ENCODE data around the gene C17orf78. TPM values are rescaled to one million over a fixed set of nuclear protein-coding genes. Genes with fewer than 3 reads are reported as not detected.

The C17orf78 gene
- total RNA-seq, 1 donor from 2014 or later, result not detected

DNA sequence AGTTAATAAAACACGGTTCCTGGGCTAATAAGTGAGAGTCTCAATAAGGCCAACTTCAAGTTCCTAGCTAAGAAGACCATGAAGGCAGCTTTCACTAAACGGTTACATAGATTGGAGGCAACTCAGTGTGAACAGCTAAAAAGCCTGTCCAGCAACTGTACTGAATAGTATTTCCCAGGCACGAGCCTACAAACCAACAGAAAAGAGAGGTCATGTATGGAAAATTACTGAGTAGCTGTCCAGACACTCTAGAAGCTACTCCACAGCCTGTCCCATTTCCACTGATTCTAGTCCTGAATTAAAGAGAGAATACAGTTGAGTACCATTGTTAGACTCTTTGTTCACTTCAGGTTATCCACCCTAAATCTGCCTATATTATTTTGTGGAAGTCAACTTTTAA is 36.5 kb upstream of the C17orf78 start:
- peak; percentile 3 for DNase-seq (ENCODE audit: low read depth)
- H3K4me2 ChIP-seq (ENCODE audit: low read length), result no peak overlapping the region
- no peak overlapping the region for H3K27ac ChIP-seq (ENCODE audit: low read depth, low read length)
- H3K4me3 Mint-ChIP-seq (ENCODE audit: unreplicated experiment), result no peak overlapping the region
- H3K9ac ChIP-seq (ENCODE audit: low read length), result no peak overlapping the region
- peaks cover 7% of the 10 kb centered on the region for H3K36me3 ChIP-seq (ENCODE audit: insufficient read depth, low read length)
- no peak for FAIRE-seq
- no peaks in the 10 kb centered on the region for H3K27me3 ChIP-seq (ENCODE audit: insufficient read depth, low read length)
- no peaks in the 10 kb centered on the region for H3K4me1 ChIP-seq (ENCODE audit: insufficient read depth, low read length)
- H3K27ac Mint-ChIP-seq (ENCODE audit: unreplicated experiment), result no peak overlapping the region
- H3K9me3 ChIP-seq (ENCODE audit: insufficient read depth, low read depth, low read length), result no peaks in the 10 kb centered on the region
- H3K4me1 Mint-ChIP-seq (ENCODE audit: low read depth, unreplicated experiment), result peaks cover 10% of the 10 kb centered on the region
- peaks cover 10% of the 10 kb centered on the region for H3K36me3 Mint-ChIP-seq (ENCODE audit: low read depth, unreplicated experiment)
- H3K79me2 ChIP-seq (ENCODE audit: insufficient read depth, low read length), result peaks cover 61% of the 10 kb centered on the region
- H3K9me3 Mint-ChIP-seq (ENCODE audit: unreplicated experiment), result no peaks in the 10 kb centered on the region
- H3K4me3 ChIP-seq (ENCODE audit: insufficient read depth, low read depth, low read length), result no peak overlapping the region
- H2AFZ ChIP-seq (ENCODE audit: low read depth, low read length), result no peak overlapping the region
- TF ChIP-seq EZH2 (IDR thresholded peaks at IDR 0.05; ENCODE audit: insufficient read depth, low read length), result no peak
- TF ChIP-seq, protein P1, sequence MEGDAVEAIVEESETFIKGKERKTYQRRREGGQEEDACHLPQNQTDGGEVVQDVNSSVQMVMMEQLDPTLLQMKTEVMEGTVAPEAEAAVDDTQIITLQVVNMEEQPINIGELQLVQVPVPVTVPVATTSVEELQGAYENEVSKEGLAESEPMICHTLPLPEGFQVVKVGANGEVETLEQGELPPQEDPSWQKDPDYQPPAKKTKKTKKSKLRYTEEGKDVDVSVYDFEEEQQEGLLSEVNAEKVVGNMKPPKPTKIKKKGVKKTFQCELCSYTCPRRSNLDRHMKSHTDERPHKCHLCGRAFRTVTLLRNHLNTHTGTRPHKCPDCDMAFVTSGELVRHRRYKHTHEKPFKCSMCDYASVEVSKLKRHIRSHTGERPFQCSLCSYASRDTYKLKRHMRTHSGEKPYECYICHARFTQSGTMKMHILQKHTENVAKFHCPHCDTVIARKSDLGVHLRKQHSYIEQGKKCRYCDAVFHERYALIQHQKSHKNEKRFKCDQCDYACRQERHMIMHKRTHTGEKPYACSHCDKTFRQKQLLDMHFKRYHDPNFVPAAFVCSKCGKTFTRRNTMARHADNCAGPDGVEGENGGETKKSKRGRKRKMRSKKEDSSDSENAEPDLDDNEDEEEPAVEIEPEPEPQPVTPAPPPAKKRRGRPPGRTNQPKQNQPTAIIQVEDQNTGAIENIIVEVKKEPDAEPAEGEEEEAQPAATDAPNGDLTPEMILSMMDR (IDR thresholded peaks at IDR 0.05; ENCODE audit: insufficient read depth, low read depth, low read length), result no peak
- H4K20me1 ChIP-seq (ENCODE audit: insufficient read depth, low read length), result peaks cover 37% of the 10 kb centered on the region
- no peaks in the 10 kb centered on the region for H3K27me3 Mint-ChIP-seq (ENCODE audit: low read depth, unreplicated experiment)

DNA sequence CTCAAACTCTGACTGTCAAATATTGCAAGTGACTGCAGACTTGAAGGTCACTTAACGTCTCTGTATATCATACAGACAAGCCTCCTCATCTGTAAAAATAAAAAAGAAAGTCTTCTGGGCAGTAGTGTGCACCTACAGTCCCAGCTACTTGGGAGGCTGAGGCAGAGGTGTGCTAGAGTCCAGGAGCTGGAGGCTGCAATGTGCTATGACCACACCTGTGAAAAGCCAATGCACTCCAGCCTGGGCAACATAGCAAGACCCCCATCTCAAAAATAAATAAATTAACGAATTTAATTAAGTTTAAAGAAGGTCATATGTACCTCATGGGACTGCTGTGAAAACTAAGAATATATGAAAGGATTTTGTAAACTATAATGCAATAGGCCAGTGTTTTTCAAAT is 35.0 kb upstream of the C17orf78 start:
- TF ChIP-seq EZH2 (IDR thresholded peaks at IDR 0.05; ENCODE audit: insufficient read depth, low read length), result no peak
- TF ChIP-seq, protein P1 (IDR thresholded peaks at IDR 0.05; ENCODE audit: insufficient read depth, low read depth, low read length), result no peak
- Mint-ChIP-seq H3K4me3 (ENCODE audit: unreplicated experiment) (no peak overlapping the region), H3K4me1 (ENCODE audit: low read depth, unreplicated experiment) (peaks cover 10% of the 10 kb centered on the region), H3K27me3 (ENCODE audit: low read depth, unreplicated experiment) (no peaks in the 10 kb centered on the region), H3K36me3 (ENCODE audit: low read depth, unreplicated experiment) (peaks cover 9% of the 10 kb centered on the region), H3K27ac (ENCODE audit: unreplicated experiment) (no peak overlapping the region), H3K9me3 (ENCODE audit: unreplicated experiment) (no peaks in the 10 kb centered on the region)
- H4K20me1 ChIP-seq (ENCODE audit: insufficient read depth, low read length), result peaks cover 49% of the 10 kb centered on the region
- H3K4me3 ChIP-seq (ENCODE audit: insufficient read depth, low read depth, low read length), result no peak overlapping the region
- H3K9ac ChIP-seq (ENCODE audit: low read length), result no peak overlapping the region
- peaks cover 8% of the 10 kb centered on the region for H3K36me3 ChIP-seq (ENCODE audit: insufficient read depth, low read length)
- H3K4me2 ChIP-seq (ENCODE audit: low read length), result no peak overlapping the region
- H3K9me3 ChIP-seq (ENCODE audit: insufficient read depth, low read depth, low read length), result no peaks in the 10 kb centered on the region
- no peaks in the 10 kb centered on the region for H3K4me1 ChIP-seq (ENCODE audit: insufficient read depth, low read length)
- DNase-seq (ENCODE audit: low read depth) (no peak), FAIRE-seq (no peak)
- H3K79me2 ChIP-seq (ENCODE audit: insufficient read depth, low read length), result peaks cover 62% of the 10 kb centered on the region
- H3K27ac ChIP-seq (ENCODE audit: low read depth, low read length), result no peak overlapping the region
- H2AFZ ChIP-seq (ENCODE audit: low read depth, low read length), result no peak overlapping the region
- no peaks in the 10 kb centered on the region for H3K27me3 ChIP-seq (ENCODE audit: insufficient read depth, low read length)

DNA sequence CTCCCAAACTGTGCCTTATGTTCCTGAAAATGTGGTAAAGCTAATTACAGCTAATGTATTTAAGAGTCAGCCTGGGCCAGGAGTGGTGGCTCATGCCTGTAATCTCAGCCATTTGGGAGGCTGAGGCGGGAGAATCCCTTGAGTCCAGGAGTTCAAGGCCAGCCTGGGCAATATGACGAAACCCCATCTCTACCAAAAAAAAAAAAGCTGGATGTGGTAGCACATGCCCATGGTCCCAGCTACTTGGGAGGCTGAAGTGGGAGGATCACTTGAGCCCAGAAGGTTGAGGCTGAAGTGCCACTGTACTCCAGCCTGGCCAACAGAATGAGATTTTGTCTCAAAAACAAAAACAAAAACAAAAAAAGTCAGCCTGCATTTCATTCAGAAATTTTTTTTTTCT is 33.2 kb upstream of the C17orf78 start:
- TF ChIP-seq, protein P1 (IDR thresholded peaks at IDR 0.05; ENCODE audit: insufficient read depth, low read depth, low read length), result no peak
- no peak for TF ChIP-seq EZH2 (IDR thresholded peaks at IDR 0.05; ENCODE audit: insufficient read depth, low read length)
- Histone ChIP-seq H4K20me1 (ENCODE audit: insufficient read depth, low read length) (peaks cover 57% of the 10 kb centered on the region), H3K27me3 (ENCODE audit: insufficient read depth, low read length) (no peaks in the 10 kb centered on the region), H3K4me3 (ENCODE audit: insufficient read depth, low read depth, low read length) (no peak overlapping the region), H3K9ac (ENCODE audit: low read length) (no peak overlapping the region), H2AFZ (ENCODE audit: low read depth, low read length) (no peak overlapping the region), H3K27ac (ENCODE audit: low read depth, low read length) (no peak overlapping the region), H3K9me3 (ENCODE audit: insufficient read depth, low read depth, low read length) (no peaks in the 10 kb centered on the region), H3K79me2 (ENCODE audit: insufficient read depth, low read length) (peaks cover 61% of the 10 kb centered on the region), H3K36me3 (ENCODE audit: insufficient read depth, low read length) (peaks cover 2% of the 10 kb centered on the region), H3K4me2 (ENCODE audit: low read length) (no peak overlapping the region), H3K4me1 (ENCODE audit: insufficient read depth, low read length) (no peaks in the 10 kb centered on the region)
- Mint-ChIP-seq H3K36me3 (ENCODE audit: low read depth, unreplicated experiment) (peaks cover 3% of the 10 kb centered on the region), H3K9me3 (ENCODE audit: unreplicated experiment) (no peaks in the 10 kb centered on the region), H3K27ac (ENCODE audit: unreplicated experiment) (no peak overlapping the region), H3K4me1 (ENCODE audit: low read depth, unreplicated experiment) (peaks cover 10% of the 10 kb centered on the region), H3K4me3 (ENCODE audit: unreplicated experiment) (no peak overlapping the region), H3K27me3 (ENCODE audit: low read depth, unreplicated experiment) (no peaks in the 10 kb centered on the region)
- DNase-seq (ENCODE audit: low read depth) (no peak), FAIRE-seq (no peak)
